ENCODE measurements around the gene CCDC178.

CCDC178 gene

DNA sequence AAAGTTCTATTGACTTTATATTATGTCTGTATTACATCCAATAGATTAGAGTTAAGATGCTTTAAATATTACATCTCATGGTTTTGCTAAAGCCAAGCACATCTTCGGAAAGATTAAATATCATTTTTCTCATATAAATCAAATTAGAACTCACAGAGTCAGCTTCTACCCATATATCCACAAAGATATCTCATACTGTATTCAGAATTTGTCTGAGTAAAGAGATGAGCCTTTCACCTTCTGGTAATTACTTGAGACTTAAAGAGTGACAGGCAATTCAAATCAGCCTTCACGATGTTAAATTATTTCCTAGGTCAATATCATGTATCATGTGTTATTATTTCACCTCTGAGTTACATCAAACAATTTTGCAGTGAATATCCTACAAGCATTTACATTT is 13.0 kb downstream of the CCDC178 start:
- no peaks in the 10 kb centered on the region for H3F3A ChIP-seq (ENCODE audit: insufficient read depth, low read length)
- no peaks in the 10 kb centered on the region for H3K4me1 ChIP-seq (ENCODE audit: insufficient read depth, low read length, severe bottlenecking)
- H3K4me3 ChIP-seq (ENCODE audit: low read depth, low read length, poor library complexity, severe bottlenecking) = no peak overlapping the region
- no peak overlapping the region for H3K9ac ChIP-seq (ENCODE audit: low read length)
- H2AFZ ChIP-seq (ENCODE audit: low read length) = no peak overlapping the region
- no peaks in the 10 kb centered on the region for H4K20me1 ChIP-seq (ENCODE audit: insufficient read depth, low read length)
- no peak for TF ChIP-seq EZH2 (IDR thresholded peaks at IDR 0.05; ENCODE audit: borderline replicate concordance, low read length)
- TF ChIP-seq, protein P1, sequence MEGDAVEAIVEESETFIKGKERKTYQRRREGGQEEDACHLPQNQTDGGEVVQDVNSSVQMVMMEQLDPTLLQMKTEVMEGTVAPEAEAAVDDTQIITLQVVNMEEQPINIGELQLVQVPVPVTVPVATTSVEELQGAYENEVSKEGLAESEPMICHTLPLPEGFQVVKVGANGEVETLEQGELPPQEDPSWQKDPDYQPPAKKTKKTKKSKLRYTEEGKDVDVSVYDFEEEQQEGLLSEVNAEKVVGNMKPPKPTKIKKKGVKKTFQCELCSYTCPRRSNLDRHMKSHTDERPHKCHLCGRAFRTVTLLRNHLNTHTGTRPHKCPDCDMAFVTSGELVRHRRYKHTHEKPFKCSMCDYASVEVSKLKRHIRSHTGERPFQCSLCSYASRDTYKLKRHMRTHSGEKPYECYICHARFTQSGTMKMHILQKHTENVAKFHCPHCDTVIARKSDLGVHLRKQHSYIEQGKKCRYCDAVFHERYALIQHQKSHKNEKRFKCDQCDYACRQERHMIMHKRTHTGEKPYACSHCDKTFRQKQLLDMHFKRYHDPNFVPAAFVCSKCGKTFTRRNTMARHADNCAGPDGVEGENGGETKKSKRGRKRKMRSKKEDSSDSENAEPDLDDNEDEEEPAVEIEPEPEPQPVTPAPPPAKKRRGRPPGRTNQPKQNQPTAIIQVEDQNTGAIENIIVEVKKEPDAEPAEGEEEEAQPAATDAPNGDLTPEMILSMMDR (IDR thresholded peaks at IDR 0.05; ENCODE audit: low read length) = no peak
- H3K27me3 ChIP-seq (ENCODE audit: insufficient read depth, low read length) = no peaks in the 10 kb centered on the region
- H3K9me2 ChIP-seq (ENCODE audit: low read depth, low read length) = no peaks in the 10 kb centered on the region
- H3K4me2 ChIP-seq (ENCODE audit: low read length) = no peak overlapping the region
- no peaks in the 10 kb centered on the region for H3K9me3 ChIP-seq (ENCODE audit: low read length)
- H3K36me3 ChIP-seq (ENCODE audit: insufficient read depth, low read length) = no peaks in the 10 kb centered on the region
- no peaks in the 10 kb centered on the region for H3K79me2 ChIP-seq (ENCODE audit: insufficient read depth, low read length)
- no peak overlapping the region for H3K27ac ChIP-seq (ENCODE audit: low read depth, low read length, poor library complexity, severe bottlenecking)

DNA sequence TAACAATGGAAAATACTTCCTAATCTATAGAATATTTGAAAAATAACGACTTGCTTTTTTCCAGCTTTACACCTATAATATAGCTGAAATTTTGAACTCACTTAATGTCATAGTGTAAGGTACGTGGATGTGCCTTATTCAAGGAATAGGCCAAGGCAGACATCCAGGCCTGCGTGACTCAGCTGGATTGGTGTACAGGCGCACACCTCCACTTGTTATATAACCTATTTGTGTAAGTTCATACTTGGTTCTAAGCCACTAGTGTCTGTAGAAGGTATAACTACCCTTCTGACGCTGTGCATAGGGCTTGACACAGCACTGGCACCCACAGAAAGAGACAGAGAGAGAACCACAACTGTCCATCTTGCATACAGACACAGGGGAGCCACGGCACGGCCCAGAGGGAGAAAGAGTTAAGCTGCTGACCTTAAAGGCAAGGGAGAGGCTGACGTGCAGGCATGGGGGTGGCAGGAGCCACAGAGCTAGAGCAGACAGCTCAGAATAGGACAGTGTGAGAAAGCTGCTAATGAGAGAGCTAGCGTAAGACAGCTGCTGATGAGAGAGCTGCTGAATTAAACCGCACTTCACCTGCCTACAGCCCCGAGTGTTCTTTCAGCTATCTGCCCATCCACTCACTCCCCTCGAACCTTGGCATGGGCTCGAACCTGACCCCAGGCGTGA is 16.1 kb downstream of the CCDC178 start:
- no peaks in the 10 kb centered on the region for H3K36me3 ChIP-seq (ENCODE audit: insufficient read depth, low read length)
- no peak overlapping the region for H3K27ac ChIP-seq (ENCODE audit: low read depth, low read length, poor library complexity, severe bottlenecking)
- no peak overlapping the region for H3K4me2 ChIP-seq (ENCODE audit: low read length)
- no peaks in the 10 kb centered on the region for H3K79me2 ChIP-seq (ENCODE audit: insufficient read depth, low read length)
- no peaks in the 10 kb centered on the region for H3K9me2 ChIP-seq (ENCODE audit: low read depth, low read length)
- no peaks in the 10 kb centered on the region for H4K20me1 ChIP-seq (ENCODE audit: insufficient read depth, low read length)
- H3K4me1 ChIP-seq (ENCODE audit: insufficient read depth, low read length, severe bottlenecking) = no peaks in the 10 kb centered on the region
- no peak overlapping the region for H3K4me3 ChIP-seq (ENCODE audit: low read depth, low read length, poor library complexity, severe bottlenecking)
- H3F3A ChIP-seq (ENCODE audit: insufficient read depth, low read length) = no peaks in the 10 kb centered on the region
- H3K9me3 ChIP-seq (ENCODE audit: low read length) = no peaks in the 10 kb centered on the region
- H2AFZ ChIP-seq (ENCODE audit: low read length) = no peak overlapping the region
- no peaks in the 10 kb centered on the region for H3K27me3 ChIP-seq (ENCODE audit: insufficient read depth, low read length)
- no peak overlapping the region for H3K9ac ChIP-seq (ENCODE audit: low read length)
- TF ChIP-seq, protein P1 (IDR thresholded peaks at IDR 0.05; ENCODE audit: low read length) = no peak
- no peak for TF ChIP-seq EZH2 (IDR thresholded peaks at IDR 0.05; ENCODE audit: borderline replicate concordance, low read length)

DNA sequence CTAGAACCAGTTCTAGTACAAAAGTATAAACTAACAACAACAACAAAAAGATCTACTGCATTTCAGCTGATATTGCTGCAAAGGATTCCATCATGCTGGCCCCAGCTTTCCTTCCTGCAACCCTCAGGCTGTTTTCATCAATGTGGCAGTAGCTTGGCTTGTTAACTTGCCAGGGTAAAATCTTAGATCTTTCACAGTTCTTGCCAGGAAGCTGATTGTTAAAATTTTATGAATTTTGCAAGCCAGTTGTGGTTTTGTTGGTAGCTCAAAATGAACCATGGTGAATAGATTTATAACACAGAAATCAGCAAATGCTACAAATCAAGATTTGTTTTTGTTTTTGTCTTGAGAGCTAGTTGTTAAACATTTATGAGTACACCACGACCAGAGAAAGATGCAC is 19.3 kb downstream of the CCDC178 start:
- H3K27me3 ChIP-seq (ENCODE audit: insufficient read depth, low read length) = no peaks in the 10 kb centered on the region
- H3K4me3 ChIP-seq (ENCODE audit: low read depth, low read length, poor library complexity, severe bottlenecking) = no peak overlapping the region
- TF ChIP-seq EZH2 (IDR thresholded peaks at IDR 0.05; ENCODE audit: borderline replicate concordance, low read length) = no peak
- TF ChIP-seq, protein P1 (IDR thresholded peaks at IDR 0.05; ENCODE audit: low read length) = no peak
- no peaks in the 10 kb centered on the region for H3K9me3 ChIP-seq (ENCODE audit: low read length)
- H3K36me3 ChIP-seq (ENCODE audit: insufficient read depth, low read length) = no peaks in the 10 kb centered on the region
- H3K79me2 ChIP-seq (ENCODE audit: insufficient read depth, low read length) = no peaks in the 10 kb centered on the region
- no peaks in the 10 kb centered on the region for H3F3A ChIP-seq (ENCODE audit: insufficient read depth, low read length)
- no peak overlapping the region for H3K4me2 ChIP-seq (ENCODE audit: low read length)
- no peaks in the 10 kb centered on the region for H3K9me2 ChIP-seq (ENCODE audit: low read depth, low read length)
- H4K20me1 ChIP-seq (ENCODE audit: insufficient read depth, low read length) = no peaks in the 10 kb centered on the region
- H3K9ac ChIP-seq (ENCODE audit: low read length) = no peak overlapping the region
- H2AFZ ChIP-seq (ENCODE audit: low read length) = no peak overlapping the region
- H3K27ac ChIP-seq (ENCODE audit: low read depth, low read length, poor library complexity, severe bottlenecking) = no peak overlapping the region
- no peaks in the 10 kb centered on the region for H3K4me1 ChIP-seq (ENCODE audit: insufficient read depth, low read length, severe bottlenecking)
